Measurements from ENCODE around the gene HOMER3. TPM values are rescaled to one million over a fixed set of nuclear protein-coding genes. Genes with fewer than 3 reads are reported as not detected.

Gene HOMER3
- total and polyA plus RNA-seq, 9 of the 15 experiments (the other 6 are each of a cell fraction or from before 2014, with no cell fraction given) = 1.3 to 5.1 (median 3.7) TPM; not detected in 2

DNA sequence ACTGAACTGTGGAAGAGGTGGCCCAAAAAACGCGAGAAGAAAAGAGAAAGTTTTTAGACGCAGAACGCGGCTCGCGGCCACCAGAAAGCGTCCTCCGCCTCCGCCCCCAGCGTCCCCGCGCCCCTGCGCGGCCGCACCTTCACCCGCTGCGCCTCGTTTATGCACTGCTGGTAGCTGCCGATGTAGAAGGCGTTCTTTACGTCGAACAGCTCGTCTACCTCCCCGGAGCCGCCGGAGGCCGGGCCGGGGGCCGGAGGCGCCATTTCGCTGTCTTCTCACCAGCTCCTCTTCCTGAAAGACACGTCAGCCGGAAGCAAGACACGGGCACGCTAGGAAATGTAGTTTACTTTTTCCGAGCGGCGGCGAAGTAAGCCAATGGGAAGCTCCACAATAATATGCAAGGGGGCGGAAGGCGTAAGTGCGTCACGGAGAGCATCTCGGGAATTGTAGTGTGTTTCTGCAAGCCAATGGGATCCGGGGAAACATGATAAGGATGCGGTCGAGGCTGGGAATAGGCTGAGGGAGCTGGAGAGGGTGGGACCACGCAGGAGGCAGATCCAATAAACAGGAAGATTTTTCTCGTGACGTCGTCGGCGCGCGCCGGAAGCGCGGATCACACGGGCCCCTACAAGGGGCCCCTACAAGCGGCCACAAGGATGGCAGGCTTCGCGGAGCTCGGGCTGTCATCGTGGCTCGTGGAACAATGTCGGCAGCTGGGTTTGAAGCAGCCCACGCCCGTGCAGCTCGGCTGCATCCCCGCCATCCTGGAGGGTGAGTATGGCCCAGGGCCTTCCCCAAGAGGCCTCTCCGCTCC is 21.7 kb downstream of the HOMER3 start, which contains the start of the genes COPE and DDX49 (continued):
- TF ChIP-seq, protein P1, sequence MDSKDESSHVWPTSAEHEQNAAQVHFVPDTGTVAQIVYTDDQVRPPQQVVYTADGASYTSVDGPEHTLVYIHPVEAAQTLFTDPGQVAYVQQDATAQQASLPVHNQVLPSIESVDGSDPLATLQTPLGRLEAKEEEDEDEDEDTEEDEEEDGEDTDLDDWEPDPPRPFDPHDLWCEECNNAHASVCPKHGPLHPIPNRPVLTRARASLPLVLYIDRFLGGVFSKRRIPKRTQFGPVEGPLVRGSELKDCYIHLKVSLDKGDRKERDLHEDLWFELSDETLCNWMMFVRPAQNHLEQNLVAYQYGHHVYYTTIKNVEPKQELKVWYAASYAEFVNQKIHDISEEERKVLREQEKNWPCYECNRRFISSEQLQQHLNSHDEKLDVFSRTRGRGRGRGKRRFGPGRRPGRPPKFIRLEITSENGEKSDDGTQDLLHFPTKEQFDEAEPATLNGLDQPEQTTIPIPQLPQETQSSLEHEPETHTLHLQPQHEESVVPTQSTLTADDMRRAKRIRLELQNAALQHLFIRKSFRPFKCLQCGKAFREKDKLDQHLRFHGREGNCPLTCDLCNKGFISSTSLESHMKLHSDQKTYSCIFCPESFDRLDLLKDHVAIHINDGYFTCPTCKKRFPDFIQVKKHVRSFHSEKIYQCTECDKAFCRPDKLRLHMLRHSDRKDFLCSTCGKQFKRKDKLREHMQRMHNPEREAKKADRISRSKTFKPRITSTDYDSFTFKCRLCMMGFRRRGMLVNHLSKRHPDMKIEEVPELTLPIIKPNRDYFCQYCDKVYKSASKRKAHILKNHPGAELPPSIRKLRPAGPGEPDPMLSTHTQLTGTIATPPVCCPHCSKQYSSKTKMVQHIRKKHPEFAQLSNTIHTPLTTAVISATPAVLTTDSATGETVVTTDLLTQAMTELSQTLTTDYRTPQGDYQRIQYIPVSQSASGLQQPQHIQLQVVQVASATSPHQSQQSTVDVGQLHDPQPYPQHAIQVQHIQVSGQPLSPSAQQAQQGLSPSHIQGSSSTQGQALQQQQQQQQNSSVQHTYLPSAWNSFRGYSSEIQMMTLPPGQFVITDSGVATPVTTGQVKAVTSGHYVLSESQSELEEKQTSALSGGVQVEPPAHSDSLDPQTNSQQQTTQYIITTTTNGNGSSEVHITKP (IDR thresholded peaks at IDR 0.05; ENCODE audit: partially characterized antibody) = peak; percentile 49
- TF ChIP-seq ZNF232 (CRISPR knock-in tag; IDR thresholded peaks at IDR 0.05) = no peak
- TF ChIP-seq, protein P2, sequence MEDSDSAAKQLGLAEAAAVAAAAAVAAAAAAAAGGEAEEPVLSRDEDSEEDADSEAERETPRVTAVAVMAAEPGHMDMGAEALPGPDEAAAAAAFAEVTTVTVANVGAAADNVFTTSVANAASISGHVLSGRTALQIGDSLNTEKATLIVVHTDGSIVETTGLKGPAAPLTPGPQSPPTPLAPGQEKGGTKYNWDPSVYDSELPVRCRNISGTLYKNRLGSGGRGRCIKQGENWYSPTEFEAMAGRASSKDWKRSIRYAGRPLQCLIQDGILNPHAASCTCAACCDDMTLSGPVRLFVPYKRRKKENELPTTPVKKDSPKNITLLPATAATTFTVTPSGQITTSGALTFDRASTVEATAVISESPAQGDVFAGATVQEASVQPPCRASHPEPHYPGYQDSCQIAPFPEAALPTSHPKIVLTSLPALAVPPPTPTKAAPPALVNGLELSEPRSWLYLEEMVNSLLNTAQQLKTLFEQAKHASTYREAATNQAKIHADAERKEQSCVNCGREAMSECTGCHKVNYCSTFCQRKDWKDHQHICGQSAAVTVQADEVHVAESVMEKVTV (CRISPR knock-in tag; IDR thresholded peaks at IDR 0.05) = no peak
- TF ChIP-seq, protein P3, sequence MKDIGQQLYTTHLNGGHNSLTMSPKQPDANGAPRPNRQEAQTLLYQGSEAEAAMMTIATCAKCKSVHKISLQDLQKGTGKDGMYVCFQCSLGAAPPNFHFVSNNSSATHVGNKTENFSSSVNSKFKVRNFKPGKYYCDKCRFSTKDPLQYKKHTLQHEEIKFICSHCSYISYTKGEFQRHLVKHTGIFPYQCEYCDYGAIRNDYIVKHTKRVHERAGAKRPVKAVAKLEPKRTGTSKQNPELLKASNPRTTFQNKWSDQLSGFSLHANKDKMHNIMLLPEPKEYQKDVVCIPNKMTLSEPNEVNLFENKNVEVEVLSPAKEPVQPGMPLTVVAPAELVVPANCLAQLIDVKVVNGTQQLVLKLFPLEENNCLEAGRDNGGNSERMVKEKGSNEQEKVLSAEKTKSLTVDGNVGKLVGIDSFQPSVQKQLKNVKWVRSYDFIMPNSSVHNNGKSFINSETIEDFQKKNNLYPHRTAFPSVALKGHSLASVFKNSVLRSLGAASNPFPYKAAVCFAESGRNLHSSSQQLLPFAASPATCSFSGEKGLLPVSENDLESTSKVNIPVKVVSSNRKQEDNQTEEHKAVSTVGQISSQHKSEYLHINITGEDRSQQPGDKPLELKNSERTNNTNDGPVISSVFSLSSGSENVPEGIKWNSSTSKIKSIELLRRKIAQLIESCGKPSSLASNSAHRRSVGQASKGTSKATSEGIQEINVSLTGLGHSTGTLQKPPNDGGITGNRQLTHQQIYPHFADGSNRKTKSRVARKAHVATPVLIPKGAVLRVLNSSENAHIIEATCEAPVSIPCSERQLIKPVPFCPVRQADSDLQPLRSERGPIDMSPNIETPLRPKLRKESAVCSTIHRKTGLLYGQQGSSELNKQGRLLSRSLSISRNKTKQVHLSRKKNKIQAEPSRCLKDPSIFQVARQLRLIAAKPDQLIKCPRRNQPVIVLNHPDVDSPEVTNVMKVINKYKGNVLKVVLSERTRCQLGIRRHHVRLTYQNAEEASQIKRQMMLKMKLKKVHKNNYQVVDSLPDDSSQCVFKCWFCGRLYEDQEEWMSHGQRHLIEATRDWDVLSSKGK (CRISPR knock-in tag; IDR thresholded peaks at IDR 0.05) = no peak
- no peak for TF ChIP-seq NR2C2 (CRISPR knock-in tag; IDR thresholded peaks at IDR 0.05)
- TF ChIP-seq NR2C2 (tag; IDR thresholded peaks at IDR 0.05) = peak; percentile 89
- peak; percentile 98 to 99 for TF ChIP-seq FOXK2 (conservative IDR thresholded peaks at IDR 0.05 in 1 of 2, IDR thresholded peaks at IDR 0.05 in 1 of 2; ENCODE audit: low read depth in 2 of 2)
- TF ChIP-seq, protein P4, sequence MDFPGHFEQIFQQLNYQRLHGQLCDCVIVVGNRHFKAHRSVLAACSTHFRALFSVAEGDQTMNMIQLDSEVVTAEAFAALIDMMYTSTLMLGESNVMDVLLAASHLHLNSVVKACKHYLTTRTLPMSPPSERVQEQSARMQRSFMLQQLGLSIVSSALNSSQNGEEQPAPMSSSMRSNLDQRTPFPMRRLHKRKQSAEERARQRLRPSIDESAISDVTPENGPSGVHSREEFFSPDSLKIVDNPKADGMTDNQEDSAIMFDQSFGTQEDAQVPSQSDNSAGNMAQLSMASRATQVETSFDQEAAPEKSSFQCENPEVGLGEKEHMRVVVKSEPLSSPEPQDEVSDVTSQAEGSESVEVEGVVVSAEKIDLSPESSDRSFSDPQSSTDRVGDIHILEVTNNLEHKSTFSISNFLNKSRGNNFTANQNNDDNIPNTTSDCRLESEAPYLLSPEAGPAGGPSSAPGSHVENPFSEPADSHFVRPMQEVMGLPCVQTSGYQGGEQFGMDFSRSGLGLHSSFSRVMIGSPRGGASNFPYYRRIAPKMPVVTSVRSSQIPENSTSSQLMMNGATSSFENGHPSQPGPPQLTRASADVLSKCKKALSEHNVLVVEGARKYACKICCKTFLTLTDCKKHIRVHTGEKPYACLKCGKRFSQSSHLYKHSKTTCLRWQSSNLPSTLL (IDR thresholded peaks at IDR 0.05) = no peak
- TF ChIP-seq, protein P5, sequence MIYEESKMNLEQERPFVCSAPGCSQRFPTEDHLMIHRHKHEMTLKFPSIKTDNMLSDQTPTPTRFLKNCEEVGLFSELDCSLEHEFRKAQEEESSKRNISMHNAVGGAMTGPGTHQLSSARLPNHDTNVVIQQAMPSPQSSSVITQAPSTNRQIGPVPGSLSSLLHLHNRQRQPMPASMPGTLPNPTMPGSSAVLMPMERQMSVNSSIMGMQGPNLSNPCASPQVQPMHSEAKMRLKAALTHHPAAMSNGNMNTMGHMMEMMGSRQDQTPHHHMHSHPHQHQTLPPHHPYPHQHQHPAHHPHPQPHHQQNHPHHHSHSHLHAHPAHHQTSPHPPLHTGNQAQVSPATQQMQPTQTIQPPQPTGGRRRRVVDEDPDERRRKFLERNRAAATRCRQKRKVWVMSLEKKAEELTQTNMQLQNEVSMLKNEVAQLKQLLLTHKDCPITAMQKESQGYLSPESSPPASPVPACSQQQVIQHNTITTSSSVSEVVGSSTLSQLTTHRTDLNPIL (CRISPR knock-in tag; IDR thresholded peaks at IDR 0.05) = no peak
- no peak for TF ChIP-seq NFIC (IDR thresholded peaks at IDR 0.05)
- TF ChIP-seq, protein P6, sequence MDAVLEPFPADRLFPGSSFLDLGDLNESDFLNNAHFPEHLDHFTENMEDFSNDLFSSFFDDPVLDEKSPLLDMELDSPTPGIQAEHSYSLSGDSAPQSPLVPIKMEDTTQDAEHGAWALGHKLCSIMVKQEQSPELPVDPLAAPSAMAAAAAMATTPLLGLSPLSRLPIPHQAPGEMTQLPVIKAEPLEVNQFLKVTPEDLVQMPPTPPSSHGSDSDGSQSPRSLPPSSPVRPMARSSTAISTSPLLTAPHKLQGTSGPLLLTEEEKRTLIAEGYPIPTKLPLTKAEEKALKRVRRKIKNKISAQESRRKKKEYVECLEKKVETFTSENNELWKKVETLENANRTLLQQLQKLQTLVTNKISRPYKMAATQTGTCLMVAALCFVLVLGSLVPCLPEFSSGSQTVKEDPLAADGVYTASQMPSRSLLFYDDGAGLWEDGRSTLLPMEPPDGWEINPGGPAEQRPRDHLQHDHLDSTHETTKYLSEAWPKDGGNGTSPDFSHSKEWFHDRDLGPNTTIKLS (IDR thresholded peaks at IDR 0.05; ENCODE audit: borderline replicate concordance, low read depth) = peak; percentile 100
